Cardiac atrium fibroblast (primary cell): ENCODE measurements around the gene CCDC148. TPM values are rescaled to one million over a fixed set of nuclear protein-coding genes. Genes with fewer than 3 reads are reported as not detected.

Experiments used
- total RNA-seq: library from RNA; depleted of rRNA; stranded (reverse); fragments of >200 nt; gene quantifications from 2 replicates; pipeline ENCODE4 v1.2.3, GENCODE V29; 2015

The CCDC148 gene
- total RNA-seq, result 0.16 and 1.6 TPM in 2 replicates

GRCh38 chr2:158456309-158457066 is at the start of gene CCDC148, which contains the start of gene PKP4:
Gene CCDC148 (minus strand): TSS chr2:158456753. CDS start chr2:158456439, 314 bp downstream.
Gene PKP4 (plus strand): TSS chr2:158456952. CDS start chr2:158533185, 76,233 bp downstream.

Other genes starting within 250 kb of the CCDC148 start
- 16.4 and 18.8 TPM in 2 replicates for gene PKP4, start 199 bp upstream of the CCDC148 start, total RNA-seq